ENCODE measurements around the gene SPATA31E1.

The SPATA31E1 gene

GRCh38 chr9:87854580-87854955 is 28.1 kb upstream of the SPATA31E1 start:
- H3K4me3 ChIP-seq (ENCODE audit: low read depth, low read length) = no peak overlapping the region
- in situ Hi-C loops (cut with HindIII; ENCODE audit: low sequenced_read_pairs) = no loop called here
- no peak for TF ChIP-seq CTCF (IDR thresholded peaks at IDR 0.05; ENCODE audit: low read depth, low read length)
- no peak for DNase-seq (ENCODE audit: low read depth, low spot score)

- no peak for TF ChIP-seq CTCF (IDR thresholded peaks at IDR 0.05; ENCODE audit: low read depth, low read length)
- H3K4me3 ChIP-seq (ENCODE audit: low read depth, low read length) = no peak overlapping the region
- DNase-seq (ENCODE audit: low read depth, low spot score) = no peak
- in situ Hi-C loops (cut with HindIII; ENCODE audit: low sequenced_read_pairs) = no loop called here
Measured at GRCh38 chr9:87855061-87855460, 27.6 kb upstream of the SPATA31E1 start.

GRCh38 chr9:87857141-87857947 is 25.3 kb upstream of the SPATA31E1 start:
- in situ Hi-C loops (cut with HindIII; ENCODE audit: low sequenced_read_pairs) = no loop called here
- no peak for TF ChIP-seq CTCF (IDR thresholded peaks at IDR 0.05; ENCODE audit: low read depth, low read length)
- no peak for DNase-seq (ENCODE audit: low read depth, low spot score)
- H3K4me3 ChIP-seq (ENCODE audit: low read depth, low read length) = no peak overlapping the region

- DNase-seq (ENCODE audit: low read depth, low spot score) = no peak
- in situ Hi-C loops (cut with HindIII; ENCODE audit: low sequenced_read_pairs) = no loop called here
- no peak overlapping the region for H3K4me3 ChIP-seq (ENCODE audit: low read depth, low read length)
- no peak for TF ChIP-seq CTCF (IDR thresholded peaks at IDR 0.05; ENCODE audit: low read depth, low read length)
Measured at GRCh38 chr9:87857948-87858335, 24.7 kb upstream of the SPATA31E1 start.

GRCh38 chr9:87859137-87859536 is 23.5 kb upstream of the SPATA31E1 start:
- no peak for TF ChIP-seq CTCF (IDR thresholded peaks at IDR 0.05; ENCODE audit: low read depth, low read length)
- in situ Hi-C loops (cut with HindIII; ENCODE audit: low sequenced_read_pairs) = no loop called here
- no peak overlapping the region for H3K4me3 ChIP-seq (ENCODE audit: low read depth, low read length)
- no peak for DNase-seq (ENCODE audit: low read depth, low spot score)

- no peak for DNase-seq (ENCODE audit: low read depth, low spot score)
- in situ Hi-C loops (cut with HindIII; ENCODE audit: low sequenced_read_pairs) = no loop called here
- no peak overlapping the region for H3K4me3 ChIP-seq (ENCODE audit: low read depth, low read length)
- no peak for TF ChIP-seq CTCF (IDR thresholded peaks at IDR 0.05; ENCODE audit: low read depth, low read length)
Measured at GRCh38 chr9:87859786-87860185, 22.9 kb upstream of the SPATA31E1 start.

Data from astrocyte of the spinal cord (primary cell).